LoVo (cell line): ENCODE data around the gene CACNA2D3.
A peak's percentile ranks its signal among the peaks of the same experiment; 100 is the strongest.

Source experiments
- DNase-seq: peaks from one replicate; pipeline ENCODE4 v3.0.0-alpha.2; 2016; ENCODE audit warnings: low spot score

CACNA2D3 gene

DNA sequence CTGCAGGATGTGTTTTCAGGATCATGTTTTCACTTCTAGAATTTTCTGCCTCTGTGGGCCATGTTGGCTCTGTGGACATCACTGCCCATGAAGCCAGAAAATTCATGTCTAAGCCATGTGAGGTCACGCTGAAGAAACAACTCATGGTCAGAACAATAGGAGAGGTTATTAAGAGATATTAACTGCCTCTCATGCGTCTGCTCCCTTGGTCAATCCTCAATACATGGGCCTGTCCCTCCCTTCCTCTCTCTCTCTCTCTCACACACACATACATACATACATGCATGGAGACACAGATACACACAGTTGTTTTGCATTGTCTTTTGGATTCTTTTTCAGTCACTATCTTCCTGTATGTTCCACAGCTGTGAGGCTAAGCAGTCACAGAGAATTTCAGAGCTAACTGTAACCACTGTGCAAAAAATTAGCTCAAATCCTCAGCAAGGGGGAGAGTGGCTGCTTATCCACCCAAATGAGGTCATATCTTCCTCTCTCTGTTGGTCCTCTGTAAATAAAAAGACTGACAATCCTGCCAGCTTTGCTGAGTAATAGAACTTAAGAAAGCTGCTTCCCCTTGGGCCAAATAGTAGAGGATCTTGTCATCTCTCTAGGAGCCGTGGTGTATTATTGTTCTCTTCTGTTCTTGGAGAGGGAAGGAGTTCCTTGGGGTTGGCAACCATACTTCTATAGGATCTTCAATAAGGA lies 759.9 kb downstream of the CACNA2D3 start:
- no peak for DNase-seq

DNA sequence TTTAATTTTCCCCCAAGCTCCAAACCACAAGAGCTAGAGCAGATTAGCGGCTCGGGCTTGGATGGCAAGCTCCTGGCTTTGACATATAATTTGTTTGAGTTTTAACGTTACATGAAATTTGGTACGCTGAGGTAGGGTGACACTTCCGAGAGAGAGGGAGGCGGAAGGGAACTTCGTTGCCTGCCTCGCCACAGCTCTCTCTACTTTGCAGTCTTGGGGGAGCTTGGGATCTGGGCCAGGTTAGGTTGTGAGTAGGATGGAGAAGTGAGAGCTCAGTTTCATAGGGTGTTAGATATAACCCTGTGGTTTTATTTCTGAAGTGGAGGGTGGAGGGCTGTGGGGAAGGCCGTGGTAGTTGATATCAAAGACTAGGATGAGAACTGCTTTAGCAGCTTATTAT lies 765.8 kb downstream of the CACNA2D3 start:
- no peak for DNase-seq

DNA sequence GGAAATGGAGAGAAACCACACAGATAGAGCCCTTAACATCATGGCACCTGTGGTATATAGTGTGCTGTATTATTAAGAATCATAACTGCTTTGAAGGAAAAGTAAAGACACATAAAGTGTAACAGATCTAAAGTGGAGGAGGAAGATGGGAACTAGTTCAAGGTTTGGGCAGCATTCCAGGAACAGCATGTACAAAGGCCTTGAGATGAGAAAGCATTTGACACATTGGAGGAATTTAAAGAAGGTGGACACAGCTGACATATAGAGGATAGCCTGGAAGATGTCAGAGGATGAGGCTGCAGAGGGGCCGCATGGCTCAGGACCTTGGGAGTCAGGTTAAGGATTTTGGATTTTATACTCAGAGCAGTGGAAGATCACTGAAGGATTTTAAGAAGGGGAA lies 766.5 kb downstream of the CACNA2D3 start:
- no peak for DNase-seq

DNA sequence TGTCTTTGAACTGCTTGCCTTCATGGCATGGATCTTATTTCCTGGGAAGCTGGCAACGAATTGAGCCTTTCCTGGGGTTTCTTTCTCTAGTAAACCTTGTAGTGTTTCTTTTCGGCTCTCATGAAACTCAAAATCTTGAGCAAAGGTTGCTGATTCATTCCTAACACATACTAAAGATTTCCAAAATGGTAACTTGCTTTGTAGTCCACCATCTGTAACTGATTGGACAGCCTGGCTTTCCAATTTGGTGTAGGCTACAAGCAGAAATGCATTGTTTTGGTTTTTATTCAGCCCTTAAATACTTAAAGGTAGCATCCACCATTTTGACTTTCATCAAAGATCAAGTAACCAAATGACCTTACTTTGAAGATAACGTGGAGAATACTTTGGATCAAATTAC lies 767.4 kb downstream of the CACNA2D3 start:
- DNase-seq = no peak

DNA sequence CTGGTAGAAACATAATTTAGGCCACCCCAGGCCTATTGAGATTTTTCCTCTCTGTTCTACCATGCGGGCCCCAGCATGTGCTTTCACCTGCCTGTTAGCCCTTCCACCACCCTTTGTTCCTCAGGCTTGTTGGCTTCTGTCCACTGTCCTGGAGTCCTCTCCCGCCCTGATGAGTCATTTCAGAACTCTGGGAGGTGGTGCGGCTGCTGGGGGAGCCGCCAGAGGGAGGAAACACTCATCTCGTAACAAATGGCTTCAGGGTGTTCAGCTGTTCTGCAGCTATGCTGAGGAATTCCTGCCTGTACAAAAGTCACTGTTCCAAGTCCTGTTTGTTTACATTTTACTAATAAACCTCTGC lies 769.2 kb downstream of the CACNA2D3 start:
- peak; percentile 87 for DNase-seq

DNA sequence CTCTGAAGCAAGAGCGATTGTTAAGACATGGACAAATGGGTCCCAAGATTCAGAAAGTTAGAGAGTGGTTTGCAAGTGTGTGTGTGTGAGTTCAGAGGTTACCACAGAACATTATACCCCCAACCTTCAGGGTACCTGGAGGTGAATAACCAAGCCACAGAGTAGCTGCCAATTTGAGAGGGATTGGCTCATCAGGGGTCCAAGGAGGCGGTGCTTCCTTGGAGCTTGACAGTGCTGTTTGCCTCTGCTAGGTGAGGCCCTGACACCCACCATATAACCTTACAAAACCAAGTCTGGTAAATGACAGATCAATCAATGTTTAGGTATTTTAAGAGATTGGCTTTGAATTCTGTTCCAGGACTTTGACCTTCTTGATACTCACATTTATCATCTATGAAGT lies 769.8 kb downstream of the CACNA2D3 start:
- DNase-seq = no peak

DNA sequence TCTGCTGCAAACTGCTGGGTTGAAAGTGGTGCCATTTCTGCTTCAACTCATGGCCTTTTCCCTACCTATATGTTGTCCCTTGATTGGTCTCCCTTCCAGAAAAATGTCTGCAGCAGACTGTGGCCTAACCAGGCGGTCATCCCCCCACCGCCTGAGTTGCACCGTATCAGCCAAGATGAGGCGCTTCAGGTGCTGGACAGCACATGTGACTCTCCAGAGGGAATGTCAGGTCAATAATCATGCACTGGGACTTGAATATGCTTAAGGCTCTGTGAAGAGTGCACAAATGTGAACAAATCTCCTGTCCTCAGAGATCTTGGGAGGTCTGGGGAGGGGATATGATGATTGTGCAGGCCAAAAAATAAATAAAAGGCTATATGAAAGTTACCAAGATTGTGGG lies 773.3 kb downstream of the CACNA2D3 start:
- no peak for DNase-seq

DNA sequence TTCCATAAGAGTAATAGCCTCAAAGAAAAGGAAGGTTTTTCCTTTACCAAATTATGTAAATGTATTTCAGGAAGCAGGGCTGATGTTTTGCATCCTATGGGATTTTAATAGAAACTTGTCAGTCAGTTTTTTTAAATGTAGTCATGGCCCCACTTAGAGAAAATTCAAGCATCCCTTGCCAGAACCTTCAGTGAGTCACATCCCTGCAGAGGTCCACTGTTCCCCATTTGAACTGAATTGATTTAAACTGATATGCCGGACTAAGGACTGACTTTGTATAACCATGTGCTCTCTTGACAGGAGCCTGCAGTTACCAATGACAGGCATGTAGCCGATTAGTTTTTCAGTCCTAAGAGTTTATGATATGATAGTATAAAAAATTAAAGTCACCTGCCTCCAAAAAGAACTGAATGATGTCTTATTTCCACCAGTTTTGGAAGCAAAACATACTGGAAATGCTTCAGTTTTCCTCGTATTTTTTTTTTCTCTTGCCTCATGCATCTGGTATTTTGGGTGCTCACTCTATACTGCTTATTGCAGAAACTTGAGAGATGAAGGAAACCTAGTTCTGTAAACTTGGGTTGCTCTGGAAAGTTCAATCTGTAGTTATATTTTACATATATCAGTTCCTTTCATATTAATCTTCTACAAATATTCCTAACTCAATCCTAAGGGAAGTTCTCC lies 774.8 kb downstream of the CACNA2D3 start:
- no peak for DNase-seq

DNA sequence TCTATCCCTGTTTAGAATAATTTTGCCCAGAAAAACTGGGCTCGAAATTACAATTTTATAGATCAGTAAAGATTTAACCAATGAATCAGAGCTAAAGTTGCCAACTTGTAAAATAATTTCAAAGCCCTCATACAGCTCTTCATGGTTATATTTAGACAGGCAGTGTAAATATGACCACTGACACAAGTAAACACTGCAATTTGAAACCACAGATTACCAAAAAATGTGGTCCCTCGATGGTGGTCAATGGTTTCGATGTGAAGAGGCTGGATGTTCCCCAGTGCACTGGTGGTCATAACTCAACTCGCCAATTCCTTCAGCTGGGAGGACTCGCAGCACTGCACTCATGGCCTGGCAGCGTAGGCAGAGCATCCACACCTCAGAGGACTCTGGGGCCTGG lies 776.9 kb downstream of the CACNA2D3 start:
- DNase-seq = no peak

DNA sequence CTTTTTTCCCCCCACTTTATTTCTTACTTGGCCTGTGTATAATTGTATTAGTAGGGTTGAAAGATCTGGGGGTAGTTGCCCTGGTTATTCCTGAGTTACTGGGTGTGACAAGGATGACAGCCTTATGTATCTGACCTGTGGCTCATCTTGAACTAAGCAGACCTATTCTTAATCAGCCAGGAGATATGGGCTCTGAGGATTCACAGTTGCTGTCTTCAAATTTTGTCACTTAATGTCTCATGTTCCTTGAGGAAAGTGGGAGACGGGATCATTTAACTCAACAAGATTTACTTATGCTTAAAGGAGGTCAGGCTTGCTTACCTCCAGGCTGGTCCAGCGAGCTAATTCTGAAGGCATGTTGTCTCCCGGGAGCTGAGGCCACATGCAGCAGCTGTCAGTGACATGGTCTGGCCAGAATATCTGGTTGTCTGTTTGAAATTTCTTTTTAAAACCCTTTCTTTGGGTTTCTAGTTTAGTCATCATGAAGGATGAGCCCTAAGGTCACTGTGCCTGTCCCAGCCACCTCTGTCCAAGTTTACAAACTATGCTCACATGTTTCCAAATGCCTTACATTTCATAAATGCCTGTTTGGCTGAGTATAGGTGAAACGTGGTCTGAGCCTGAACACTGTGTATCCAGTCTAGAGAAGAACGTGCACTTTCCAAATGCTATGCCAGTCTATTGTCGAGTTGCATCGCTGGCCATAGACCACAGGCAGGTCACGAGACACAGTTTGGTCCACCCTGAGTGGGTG lies 778.7 kb downstream of the CACNA2D3 start:
- DNase-seq = no peak

DNA sequence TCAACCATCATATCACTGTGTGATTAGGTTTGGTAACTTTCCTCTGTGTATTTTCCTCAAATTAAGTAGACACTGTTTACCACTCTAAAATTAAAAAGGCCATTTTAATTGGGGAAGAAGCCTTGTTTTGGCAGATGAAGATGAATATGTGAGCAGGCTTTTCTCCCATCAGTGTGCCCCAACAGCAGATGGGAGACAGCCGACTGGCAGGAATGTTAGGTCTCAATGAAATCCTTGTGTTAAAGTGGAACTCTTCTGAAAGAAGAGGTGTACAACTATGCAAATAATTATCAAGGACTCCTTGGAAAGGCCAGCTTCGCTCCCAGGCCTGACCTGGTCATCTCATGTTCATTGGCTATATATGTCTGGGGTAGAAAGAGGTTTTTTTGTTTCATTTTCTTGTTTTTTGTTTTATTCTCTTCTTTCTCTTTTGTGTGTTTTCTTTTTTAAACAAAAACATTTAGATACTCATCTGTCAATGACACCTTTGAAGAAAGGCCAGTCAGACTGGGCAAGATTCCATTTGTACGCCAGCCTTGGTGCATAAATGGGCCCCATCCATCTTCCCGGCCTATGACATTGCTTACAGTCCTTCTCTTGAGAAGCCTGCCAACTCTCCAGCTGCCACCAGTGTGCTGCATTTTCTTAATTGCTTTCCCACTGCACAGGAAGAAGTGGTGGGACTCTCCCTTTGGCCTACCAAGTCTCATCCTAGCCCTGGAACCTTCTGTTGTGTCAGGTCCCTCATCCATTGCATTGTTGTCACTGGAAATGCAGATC lies 779.7 kb downstream of the CACNA2D3 start:
- no peak for DNase-seq

DNA sequence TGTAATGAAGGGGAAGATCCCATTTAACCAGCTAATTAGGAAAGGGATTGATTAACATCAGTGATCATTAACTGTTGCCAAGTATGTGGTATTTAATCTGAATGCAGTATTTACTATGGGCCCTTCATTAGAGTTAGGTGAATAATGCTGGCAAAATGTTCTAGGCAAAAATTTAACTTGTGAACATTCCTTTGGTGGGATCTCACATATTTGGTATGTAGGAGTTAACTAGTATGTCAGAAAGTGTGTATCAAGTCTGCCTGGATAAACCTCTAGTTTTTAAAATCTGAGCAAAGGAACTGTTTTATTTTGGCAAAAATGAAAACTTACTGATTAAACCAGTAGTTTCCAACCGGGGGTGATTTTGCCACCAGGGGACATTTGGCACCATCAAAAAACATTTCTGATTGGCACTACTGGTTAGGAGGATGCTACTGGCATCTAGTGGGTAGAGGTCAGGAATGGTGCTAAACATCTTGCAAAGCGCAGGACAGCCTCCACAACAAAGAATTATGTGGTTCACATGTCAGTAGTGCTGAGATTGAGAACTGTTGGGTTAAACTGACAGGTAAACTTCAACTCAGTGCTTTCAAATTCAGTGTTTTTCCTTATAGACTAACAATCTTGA lies 783.0 kb downstream of the CACNA2D3 start:
- DNase-seq = no peak

DNA sequence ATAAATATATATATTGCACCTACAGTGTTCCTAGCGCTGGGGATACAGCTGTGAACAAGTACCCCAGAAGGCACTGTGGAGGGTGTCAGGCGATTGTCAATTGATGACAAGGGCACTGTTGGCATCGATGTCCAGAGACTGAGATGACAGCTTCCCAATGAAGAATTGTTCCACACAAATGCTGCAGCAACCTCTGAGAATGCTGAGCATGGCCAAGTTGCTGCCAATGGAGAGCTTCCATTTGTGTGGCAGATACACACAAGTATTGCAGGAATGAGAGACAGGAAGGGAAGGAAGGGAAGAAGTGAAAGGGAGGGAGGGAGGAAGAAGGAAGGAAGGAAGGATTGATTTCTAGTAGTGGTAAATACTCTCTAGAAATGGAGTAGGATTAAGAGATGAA lies 783.6 kb downstream of the CACNA2D3 start:
- no peak for DNase-seq

DNA sequence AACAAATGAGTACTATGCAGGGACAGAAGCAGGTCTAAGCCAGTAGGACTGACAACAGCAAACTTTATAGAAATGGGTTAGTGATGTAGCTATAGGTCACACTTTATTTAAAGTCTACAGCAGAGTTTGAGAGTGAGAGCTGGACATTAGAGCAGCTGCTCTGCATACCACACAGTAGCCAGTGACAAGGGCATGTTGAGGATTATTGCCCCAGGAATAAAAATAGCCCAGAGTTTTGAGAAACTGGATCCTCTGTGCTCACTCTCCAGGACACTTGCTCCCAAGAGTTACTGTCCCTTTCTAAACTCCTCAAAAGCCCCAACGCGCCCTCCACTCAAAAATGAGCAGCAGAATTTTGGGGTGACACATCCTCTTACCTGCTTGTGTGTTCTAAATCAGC lies 784.4 kb downstream of the CACNA2D3 start:
- no peak for DNase-seq

DNA sequence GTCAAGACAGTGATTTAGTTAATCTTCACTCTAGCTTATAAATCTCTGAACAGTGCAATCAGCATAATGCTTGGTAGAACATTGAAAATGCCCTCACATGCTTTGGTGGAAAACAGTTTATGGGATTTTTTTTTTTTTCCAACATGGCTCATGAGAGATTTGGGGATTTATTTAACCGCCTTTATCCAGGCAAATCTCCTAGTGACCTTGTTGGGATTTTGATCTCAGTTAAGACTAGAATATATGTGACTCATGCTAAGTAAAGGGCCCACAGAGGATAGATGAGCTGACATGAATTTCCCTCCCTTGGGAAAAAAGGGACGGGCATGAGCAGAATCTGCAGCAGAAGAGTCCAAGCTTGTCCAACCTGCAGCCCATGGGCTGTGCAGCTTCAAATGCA lies 786.8 kb downstream of the CACNA2D3 start:
- DNase-seq = no peak

DNA sequence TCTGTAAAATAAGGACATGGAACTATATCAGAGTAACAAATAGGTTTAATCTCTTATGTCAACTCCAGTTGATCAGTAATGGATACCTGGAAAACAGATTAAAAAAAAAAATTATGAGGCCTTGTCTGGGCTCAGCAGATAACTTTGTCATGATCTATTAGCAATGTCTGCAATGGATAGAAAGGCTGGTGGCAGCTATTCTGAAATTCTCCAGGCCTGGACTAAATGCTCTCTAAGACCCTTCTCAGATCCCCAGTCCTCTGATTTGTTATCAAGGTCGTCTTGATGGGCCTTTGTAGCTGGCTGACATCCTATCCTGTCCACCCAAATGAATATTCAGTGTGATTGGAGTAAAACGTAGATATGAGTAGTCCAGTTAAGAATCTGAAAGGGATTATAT lies 791.8 kb downstream of the CACNA2D3 start:
- no peak for DNase-seq

DNA sequence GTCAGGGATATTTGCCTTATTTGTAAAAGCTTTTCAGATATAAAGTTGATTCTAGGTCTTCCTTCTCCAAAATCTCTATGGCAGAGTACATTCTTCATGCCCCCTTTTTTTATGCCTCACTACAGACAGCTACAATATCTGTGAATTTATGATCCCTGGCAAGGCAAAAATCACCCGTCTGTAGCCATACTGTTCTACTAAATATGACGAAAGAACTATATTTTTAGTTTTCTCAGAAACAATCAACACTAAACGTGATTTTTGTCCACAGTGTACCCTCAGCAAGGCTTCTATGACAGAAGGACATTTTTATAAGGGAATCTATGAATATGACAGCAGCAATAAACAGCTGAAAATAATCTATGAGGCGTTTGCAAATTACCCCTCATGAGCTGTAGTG lies 792.8 kb downstream of the CACNA2D3 start:
- DNase-seq = no peak

DNA sequence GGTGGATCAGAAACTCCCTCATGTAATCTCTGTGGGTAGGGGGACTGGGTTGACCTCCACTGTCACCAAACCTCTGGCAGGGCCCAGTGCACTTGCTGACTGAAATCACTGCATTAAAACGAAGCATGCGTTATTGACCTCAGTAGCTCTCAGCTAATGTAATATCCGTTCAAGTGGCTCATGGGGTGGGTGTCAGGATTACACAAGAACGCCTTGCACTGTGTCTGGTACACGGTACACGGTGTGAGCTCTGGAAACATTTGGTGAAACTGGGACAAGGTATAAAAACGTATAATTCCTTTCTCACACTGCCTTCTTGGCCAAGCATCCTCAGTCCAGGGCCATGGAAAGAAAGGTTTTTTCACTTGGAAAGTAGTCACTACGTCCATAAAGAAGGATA lies 793.6 kb downstream of the CACNA2D3 start:
- no peak for DNase-seq

DNA sequence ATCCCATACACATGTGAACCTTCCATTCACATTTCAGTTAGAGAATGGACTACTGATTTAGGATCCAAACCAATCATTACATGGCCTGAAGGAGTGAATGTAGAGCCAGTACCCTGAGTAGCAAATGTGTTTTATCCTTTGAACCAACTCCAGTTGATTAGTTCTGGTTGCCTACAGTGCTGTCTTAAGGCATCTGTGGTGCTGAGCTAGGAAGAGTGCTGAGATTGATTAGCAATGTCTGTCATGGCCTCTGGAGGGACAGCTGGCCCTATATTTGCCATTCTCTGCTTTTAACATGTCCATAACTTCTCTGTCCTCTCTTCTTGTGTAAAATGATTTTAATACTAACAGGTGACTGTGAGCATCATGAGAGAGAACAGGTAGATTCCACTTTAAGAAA lies 794.4 kb downstream of the CACNA2D3 start:
- DNase-seq = no peak

DNA sequence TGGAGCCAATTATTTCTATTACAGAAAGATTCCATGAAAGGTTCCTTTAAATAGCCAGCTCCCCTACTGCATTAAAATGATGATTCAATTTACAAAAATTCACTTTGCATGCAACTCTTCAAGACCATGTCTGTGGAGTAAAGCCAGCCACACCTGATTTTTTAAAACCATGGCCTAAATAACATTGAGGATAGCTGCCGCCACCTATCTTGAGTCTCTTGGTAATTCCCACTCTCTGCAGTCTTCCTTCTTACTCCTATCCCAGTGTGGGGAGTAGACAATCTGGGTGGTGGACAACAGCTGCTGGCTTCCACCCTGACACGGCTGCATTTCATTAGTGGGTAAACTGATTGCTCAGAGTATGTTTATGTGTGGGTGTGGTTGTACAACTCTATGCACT lies 794.8 kb downstream of the CACNA2D3 start:
- no peak for DNase-seq

DNA sequence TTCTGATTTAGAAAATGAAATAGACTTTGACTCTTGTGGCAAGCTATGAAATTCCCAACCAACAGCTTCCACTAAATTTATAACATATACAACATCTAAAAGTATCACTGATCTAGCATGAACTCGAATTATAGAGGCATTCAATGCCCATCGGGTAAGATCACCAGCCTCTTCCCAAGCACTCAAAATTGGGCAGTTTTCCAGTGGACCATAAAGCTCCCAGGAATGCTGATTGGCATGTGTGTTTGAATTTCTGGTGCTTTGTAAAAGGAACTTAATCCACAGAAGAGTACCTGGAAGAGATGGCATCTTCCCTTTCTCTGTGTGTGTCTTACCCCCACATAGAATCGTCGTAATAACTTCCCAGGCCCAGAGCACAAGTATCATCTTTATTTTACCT lies 795.5 kb downstream of the CACNA2D3 start:
- no peak for DNase-seq

DNA sequence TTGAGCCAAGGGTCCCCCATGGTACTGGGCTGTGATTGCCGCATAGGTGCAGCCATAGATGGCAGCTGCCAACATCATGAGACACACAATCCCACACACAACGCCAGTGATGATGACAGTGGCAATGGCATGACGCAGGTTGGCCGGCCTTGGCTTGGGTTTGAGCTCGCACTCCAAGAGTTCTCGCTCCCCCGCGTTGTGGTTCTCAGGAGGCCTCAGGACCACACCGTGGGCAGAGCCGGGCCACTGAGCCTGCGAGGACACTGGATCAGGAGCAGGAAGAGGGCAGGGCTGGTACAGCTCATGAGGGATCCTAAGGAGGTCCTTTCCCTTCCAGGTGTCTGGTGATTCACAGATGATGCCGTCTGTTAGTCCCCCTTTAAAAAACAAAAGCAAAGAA lies 796.2 kb downstream of the CACNA2D3 start:
- no peak for DNase-seq
